ENCODE measurements around the gene GPBP1L1. TPM values are rescaled to one million over a fixed set of nuclear protein-coding genes. Genes with fewer than 3 reads are reported as not detected.

The GPBP1L1 gene
- total RNA-seq, 2 experiments from 2014 or later = 134 to 138 TPM

GRCh38 chr1:45644661-45645060, 41.7 kb downstream of the GPBP1L1 start:
- DNase-seq (no peak), ATAC-seq (ENCODE audit: low read depth) (no peak)
- POLR2A ChIA-PET = no interaction called here
- H3K27ac Mint-ChIP-seq = no peak overlapping the region
- no peaks in the 10 kb centered on the region for H3K27me3 Mint-ChIP-seq
- peaks cover 1% of the 10 kb centered on the region for H3K4me1 Mint-ChIP-seq
- no peaks in the 10 kb centered on the region for H3K9me3 Mint-ChIP-seq
- no peak overlapping the region for H3K4me3 Mint-ChIP-seq
- peaks cover 16% of the 10 kb centered on the region for H3K36me3 Mint-ChIP-seq

- Mint-ChIP-seq H3K27ac (no peak overlapping the region), H3K4me3 (no peak overlapping the region), H3K36me3 (peaks cover 15% of the 10 kb centered on the region), H3K27me3 (no peaks in the 10 kb centered on the region), H3K4me1 (peaks cover 1% of the 10 kb centered on the region), H3K9me3 (no peaks in the 10 kb centered on the region)
- DNase-seq (no peak), ATAC-seq (ENCODE audit: low read depth) (no peak)
- POLR2A ChIA-PET = no interaction called here
Measured at GRCh38 chr1:45643978-45644377, 42.4 kb downstream of the GPBP1L1 start.

GRCh38 chr1:45643321-45643720, 43.0 kb downstream of the GPBP1L1 start:
- Mint-ChIP-seq H3K4me1 (peaks cover 1% of the 10 kb centered on the region), H3K4me3 (no peak overlapping the region), H3K9me3 (no peaks in the 10 kb centered on the region), H3K27me3 (no peaks in the 10 kb centered on the region), H3K27ac (no peak overlapping the region), H3K36me3 (peaks cover 15% of the 10 kb centered on the region)
- POLR2A ChIA-PET = interaction anchor here (0.5 kb wide), 1 partner anchor 556 kb away, joined by 3 read pairs; no protein-coding TSS in a partner anchor
- no peak for DNase-seq
- no peak for ATAC-seq (ENCODE audit: low read depth)

- no peaks in the 10 kb centered on the region for H3K9me3 Mint-ChIP-seq
- ATAC-seq (ENCODE audit: low read depth) (no peak), DNase-seq (no peak)
- peaks cover 11% of the 10 kb centered on the region for H3K36me3 Mint-ChIP-seq
- H3K4me3 Mint-ChIP-seq = no peak overlapping the region
- POLR2A ChIA-PET = no interaction called here
- no peak overlapping the region for H3K27ac Mint-ChIP-seq
- H3K27me3 Mint-ChIP-seq = no peaks in the 10 kb centered on the region
- peaks cover 1% of the 10 kb centered on the region for H3K4me1 Mint-ChIP-seq
Measured at GRCh38 chr1:45640293-45640692, 46.0 kb downstream of the GPBP1L1 start.

GRCh38 chr1:45635211-45635610, 51.1 kb downstream of the GPBP1L1 start:
- H3K4me3 Mint-ChIP-seq = no peak overlapping the region
- POLR2A ChIA-PET = no interaction called here
- peaks cover 18% of the 10 kb centered on the region for H3K36me3 Mint-ChIP-seq
- ATAC-seq (ENCODE audit: low read depth) = no peak
- H3K9me3 Mint-ChIP-seq = no peaks in the 10 kb centered on the region
- no peak overlapping the region for H3K27ac Mint-ChIP-seq
- no peaks in the 10 kb centered on the region for H3K4me1 Mint-ChIP-seq
- H3K27me3 Mint-ChIP-seq = no peaks in the 10 kb centered on the region
- DNase-seq = no peak

- Mint-ChIP-seq H3K9me3 (no peaks in the 10 kb centered on the region), H3K4me3 (no peak overlapping the region), H3K27ac (peak overlapping the region; percentile 47), H3K27me3 (no peaks in the 10 kb centered on the region), H3K4me1 (no peaks in the 10 kb centered on the region), H3K36me3 (peaks cover 31% of the 10 kb centered on the region)
- no peak for DNase-seq
- no peak for ATAC-seq (ENCODE audit: low read depth)
- POLR2A ChIA-PET = no interaction called here
Measured at GRCh38 chr1:45630429-45630828, 55.9 kb downstream of the GPBP1L1 start.

- ATAC-seq (ENCODE audit: low read depth) (no peak), DNase-seq (no peak)
- Mint-ChIP-seq H3K36me3 (peaks cover 34% of the 10 kb centered on the region), H3K4me3 (no peak overlapping the region), H3K4me1 (no peaks in the 10 kb centered on the region), H3K27ac (no peak overlapping the region), H3K9me3 (no peaks in the 10 kb centered on the region), H3K27me3 (no peaks in the 10 kb centered on the region)
- POLR2A ChIA-PET = no interaction called here
Measured at GRCh38 chr1:45629035-45629434, 57.3 kb downstream of the GPBP1L1 start.

GRCh38 chr1:45623972-45624371, 62.4 kb downstream of the GPBP1L1 start, which contains the start of gene CCDC17:
TSS of gene CCDC17 (minus strand) at chr1:45624054. CDS start at chr1:45623909, 145 bp downstream.
- Mint-ChIP-seq H3K27ac (no peak within 1 kb of the TSS), H3K9me3 (no peaks in the 10 kb centered on the region), H3K4me1 (no peaks in the 10 kb centered on the region), H3K4me3 (no peak within 1 kb of the TSS), H3K36me3 (peaks cover 13% of the 10 kb centered on the region), H3K27me3 (no peaks in the 10 kb centered on the region)
- POLR2A ChIA-PET = no interaction called here
- ATAC-seq (ENCODE audit: low read depth) (no peak), DNase-seq (no peak)

- POLR2A ChIA-PET = no interaction called here
- H3K9me3 Mint-ChIP-seq = no peaks in the 10 kb centered on the region
- DNase-seq = no peak
- no peak overlapping the region for H3K27ac Mint-ChIP-seq
- H3K36me3 Mint-ChIP-seq = peaks cover 13% of the 10 kb centered on the region
- H3K4me1 Mint-ChIP-seq = no peaks in the 10 kb centered on the region
- no peak overlapping the region for H3K4me3 Mint-ChIP-seq
- ATAC-seq (ENCODE audit: low read depth) = peak; percentile 16
- no peaks in the 10 kb centered on the region for H3K27me3 Mint-ChIP-seq
Measured at GRCh38 chr1:45622524-45623394, 63.6 kb downstream of the GPBP1L1 start.

GRCh38 chr1:45621895-45622523, 64.3 kb downstream of the GPBP1L1 start:
- Mint-ChIP-seq H3K36me3 (peaks cover 13% of the 10 kb centered on the region), H3K27ac (peak overlapping the region; percentile 34), H3K4me3 (no peak overlapping the region)

GRCh38 chr1:45621501-45621836, 64.9 kb downstream of the GPBP1L1 start:
- POLR2A ChIA-PET = no interaction called here
- no peak for ATAC-seq (ENCODE audit: low read depth)
- Mint-ChIP-seq H3K4me1 (no peaks in the 10 kb centered on the region), H3K27me3 (no peaks in the 10 kb centered on the region), H3K36me3 (peaks cover 16% of the 10 kb centered on the region), H3K27ac (peak overlapping the region; percentile 34), H3K9me3 (no peaks in the 10 kb centered on the region), H3K4me3 (no peak overlapping the region)
- DNase-seq = no peak

More at GRCh38 chr1:45621895-45622523, 64.3 kb downstream of the GPBP1L1 start:
- no peak for DNase-seq
- no peak for ATAC-seq (ENCODE audit: low read depth)
- Mint-ChIP-seq H3K27me3 (no peaks in the 10 kb centered on the region), H3K4me1 (no peaks in the 10 kb centered on the region), H3K9me3 (no peaks in the 10 kb centered on the region)
- POLR2A ChIA-PET = no interaction called here

- H3K27me3 Mint-ChIP-seq = no peaks in the 10 kb centered on the region
- H3K4me1 Mint-ChIP-seq = no peaks in the 10 kb centered on the region
- no peak for DNase-seq
- POLR2A ChIA-PET = interaction anchor here (0.5 to 0.6 kb wide), 2 partner anchors 25 to 92 kb away, joined by 3 to 4 read pairs; no protein-coding TSS in a partner anchor
- no peak for ATAC-seq (ENCODE audit: low read depth)
- peak overlapping the region; percentile 64 for H3K27ac Mint-ChIP-seq
- no peak overlapping the region for H3K4me3 Mint-ChIP-seq
- peaks cover 23% of the 10 kb centered on the region for H3K36me3 Mint-ChIP-seq
- H3K9me3 Mint-ChIP-seq = no peaks in the 10 kb centered on the region
Measured at GRCh38 chr1:45620588-45621500, 65.5 kb downstream of the GPBP1L1 start.

- Mint-ChIP-seq H3K9me3 (no peaks in the 10 kb centered on the region), H3K36me3 (peaks cover 31% of the 10 kb centered on the region), H3K4me1 (no peaks in the 10 kb centered on the region), H3K27me3 (no peaks in the 10 kb centered on the region), H3K4me3 (no peak overlapping the region), H3K27ac (peak overlapping the region; percentile 21)
- POLR2A ChIA-PET = no interaction called here
- DNase-seq = no peak
- ATAC-seq (ENCODE audit: low read depth) = no peak
Measured at GRCh38 chr1:45619149-45619921, 67.0 kb downstream of the GPBP1L1 start.
